IPS DF 6.9 (cell line): ENCODE results near the gene KREMEN1.

Experiments used
- DNase-seq: peaks from one replicate; pipeline ENCODE4 v3.0.0-alpha.2; 2013; ENCODE audit warnings: low read depth, low spot score
- H3K27ac ChIP-seq: one replicate; pipeline ENCODE4 v1.5.1; 2013; ENCODE audit warnings: low read length, control low read depth
- H3K27me3 ChIP-seq: 2 replicates; pipeline ENCODE4 v1.6.1; 2013; ENCODE audit warnings: mild to moderate bottlenecking, low read length; ENCODE audit not compliant: control insufficient read depth, insufficient read depth
- H3K36me3 ChIP-seq: 2 replicates; pipeline ENCODE4 v1.6.1; 2013; ENCODE audit warnings: low read length; ENCODE audit not compliant: control insufficient read depth, insufficient read depth
- H3K4me1 ChIP-seq: 2 replicates; pipeline ENCODE4 v1.6.1; 2013; ENCODE audit warnings: low read length; ENCODE audit not compliant: control insufficient read depth, insufficient read depth
- H3K4me3 ChIP-seq: 2 replicates; pipeline ENCODE4 v1.5.1; 2013; ENCODE audit warnings: mild to moderate bottlenecking, low read length
- H3K9me3 ChIP-seq: 2 replicates; pipeline ENCODE4 v1.6.1; 2013; ENCODE audit warnings: low read length, inconsistent platforms; ENCODE audit not compliant: control insufficient read depth, insufficient read depth
- WGBS: extraction: QIAGEN DNeasy Blood & Tissue Kit; methylation state at CpG from one replicate; pipeline ENCODE4 v1.1.7; 2013; ENCODE audit warnings: mixed read lengths, missing lambda C conversion rate; ENCODE audit not compliant: insufficient read length, insufficient coverage; 5-methylcytosine and 5-hydroxymethylcytosine counted together

The KREMEN1 gene

DNA sequence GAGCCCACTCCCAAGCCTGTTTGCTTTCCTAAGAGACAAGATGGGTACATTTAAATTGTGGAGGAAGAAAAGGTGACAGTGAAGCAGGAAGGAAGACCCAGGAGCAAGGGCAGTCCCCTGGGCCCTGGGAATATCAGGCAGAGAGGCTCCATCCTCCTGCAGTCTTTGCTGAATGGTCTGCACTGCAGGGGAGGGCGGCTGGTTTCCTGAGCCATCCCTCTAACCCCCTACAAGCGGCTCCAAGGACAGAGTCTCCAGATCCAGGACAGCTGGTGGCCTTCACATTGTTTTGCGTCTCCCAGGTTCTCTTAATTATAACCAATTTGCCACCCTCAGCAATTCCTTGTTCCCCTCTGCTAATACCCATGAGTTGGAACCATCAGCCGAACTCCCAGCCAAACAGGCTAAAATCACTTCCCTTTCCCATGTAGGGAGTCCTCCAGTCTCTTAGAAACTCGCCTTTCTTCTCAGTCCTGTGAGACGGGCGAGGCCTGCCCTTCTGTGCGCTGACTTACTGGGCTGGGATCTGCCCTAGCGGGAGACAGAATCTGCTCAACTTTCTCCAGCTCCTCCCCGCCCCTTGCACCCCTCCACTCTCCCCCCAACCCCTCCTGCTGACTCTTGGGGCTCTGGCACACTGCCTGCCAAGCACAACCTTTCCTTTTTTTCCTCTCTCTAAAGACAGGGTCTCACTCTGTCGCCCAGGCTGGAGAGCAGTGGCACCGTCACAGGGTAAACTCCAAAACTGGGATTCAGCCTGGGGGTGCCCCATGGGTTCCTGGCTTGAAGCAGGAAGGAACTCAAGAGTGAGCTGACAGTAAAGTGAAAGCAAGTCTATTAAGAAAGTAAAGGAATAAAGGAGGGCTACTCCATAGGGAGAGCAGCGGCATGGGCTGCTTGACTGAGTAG is 79.5 kb downstream of the KREMEN1 start:
- Histone ChIP-seq H3K36me3 (no peaks in the 10 kb centered on the region), H3K4me1 (peaks cover 2% of the 10 kb centered on the region; the same call in 1 of the 2 replicates), H3K4me3 (no peak overlapping the region), H3K27me3 (no peaks in the 10 kb centered on the region), H3K27ac (no peak overlapping the region), H3K9me3 (no peaks in the 10 kb centered on the region)
- WGBS, result no CpG with 5 or more reads among the region's 13 CpGs
- DNase-seq, result no peak

DNA sequence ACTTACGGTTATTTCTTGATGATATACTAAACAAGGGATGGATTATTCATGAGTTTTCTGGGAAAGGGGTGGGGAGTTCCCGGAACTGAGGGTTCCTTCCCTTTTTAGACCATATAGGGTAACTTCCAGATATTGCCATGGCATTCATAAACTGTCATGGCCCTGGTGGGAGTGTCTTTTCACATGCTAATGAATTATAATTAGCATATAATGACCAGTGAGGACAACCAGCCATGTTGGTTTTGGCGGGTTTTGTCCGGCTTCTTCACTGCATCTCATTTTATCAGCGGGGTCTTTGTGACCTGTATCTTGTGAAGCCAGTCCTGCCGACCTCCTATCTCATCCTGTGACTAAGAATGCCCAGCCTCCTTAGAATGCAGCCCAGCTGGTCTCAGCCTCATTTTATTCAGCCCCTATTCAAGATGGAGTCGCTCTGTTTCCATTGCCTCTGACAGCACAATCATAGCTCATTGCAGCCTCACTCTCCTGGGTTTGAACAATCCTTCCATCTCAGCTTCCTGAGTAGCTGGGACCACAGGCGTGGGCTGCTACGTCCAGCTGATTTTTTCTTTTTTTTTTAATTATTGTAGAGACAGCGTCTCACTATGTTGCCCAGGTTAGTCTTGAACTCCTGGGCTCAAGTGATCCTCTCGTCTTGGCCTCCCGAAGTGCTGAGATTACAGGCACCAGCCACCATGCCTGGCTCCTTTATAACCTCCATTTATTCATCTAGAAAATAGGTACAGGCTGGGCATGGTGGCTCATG is 80.3 kb downstream of the KREMEN1 start:
- H3K27ac ChIP-seq, result no peak overlapping the region
- WGBS, result no CpG with 5 or more reads among the region's 12 CpGs

GRCh38 chr22:29154364-29155048 is 81.7 kb downstream of the KREMEN1 start:
- Histone ChIP-seq H3K9me3 (no peaks in the 10 kb centered on the region), H3K4me3 (no peak overlapping the region), H3K27ac (no peak overlapping the region), H3K4me1 (peaks cover 2% of the 10 kb centered on the region; the same call in 1 of the 2 replicates), H3K27me3 (no peaks in the 10 kb centered on the region), H3K36me3 (no peaks in the 10 kb centered on the region)
- no CpG with 5 or more reads among the region's 21 CpGs for WGBS
- peak; percentile 43 for DNase-seq

More for the DNA sequence above, 80.3 kb downstream of the KREMEN1 start:
- DNase-seq, result no peak
- Histone ChIP-seq H3K27me3 (no peaks in the 10 kb centered on the region), H3K9me3 (no peaks in the 10 kb centered on the region), H3K4me1 (peaks cover 2% of the 10 kb centered on the region; the same call in 1 of the 2 replicates), H3K4me3 (no peak overlapping the region), H3K36me3 (no peaks in the 10 kb centered on the region)

- Histone ChIP-seq H3K36me3 (no peaks in the 10 kb centered on the region), H3K27ac (no peak overlapping the region), H3K4me3 (no peak overlapping the region), H3K9me3 (no peaks in the 10 kb centered on the region), H3K27me3 (no peaks in the 10 kb centered on the region), H3K4me1 (peaks cover 2% of the 10 kb centered on the region; the same call in 1 of the 2 replicates)
- no peak for DNase-seq
- WGBS, result no CpG with 5 or more reads among the region's 1 CpG
These were observed 83.1 kb downstream of the KREMEN1 start for GRCh38 chr22:29155966-29156365.

- H3K27ac ChIP-seq, result no peak overlapping the region
- WGBS, result no CpG with 5 or more reads among the region's 9 CpGs
- H3K4me3 ChIP-seq, result no peak overlapping the region
- H3K9me3 ChIP-seq, result no peaks in the 10 kb centered on the region
- H3K36me3 ChIP-seq, result no peaks in the 10 kb centered on the region
- peaks cover 2% of the 10 kb centered on the region; the same call in 1 of the 2 replicates for H3K4me1 ChIP-seq
- no peak for DNase-seq
- no peaks in the 10 kb centered on the region for H3K27me3 ChIP-seq
These were observed 83.7 kb downstream of the KREMEN1 start for GRCh38 chr22:29156507-29156906.

- DNase-seq, result no peak
- H3K9me3 ChIP-seq, result no peaks in the 10 kb centered on the region
- peaks cover 2% of the 10 kb centered on the region; the same call in 1 of the 2 replicates for H3K4me1 ChIP-seq
- no peak overlapping the region for H3K27ac ChIP-seq
- H3K4me3 ChIP-seq, result no peak overlapping the region
- H3K27me3 ChIP-seq, result no peaks in the 10 kb centered on the region
- no peaks in the 10 kb centered on the region for H3K36me3 ChIP-seq
- no CpG with 5 or more reads among the region's 11 CpGs for WGBS
These were observed 85.1 kb downstream of the KREMEN1 start for GRCh38 chr22:29157759-29158535.

DNA sequence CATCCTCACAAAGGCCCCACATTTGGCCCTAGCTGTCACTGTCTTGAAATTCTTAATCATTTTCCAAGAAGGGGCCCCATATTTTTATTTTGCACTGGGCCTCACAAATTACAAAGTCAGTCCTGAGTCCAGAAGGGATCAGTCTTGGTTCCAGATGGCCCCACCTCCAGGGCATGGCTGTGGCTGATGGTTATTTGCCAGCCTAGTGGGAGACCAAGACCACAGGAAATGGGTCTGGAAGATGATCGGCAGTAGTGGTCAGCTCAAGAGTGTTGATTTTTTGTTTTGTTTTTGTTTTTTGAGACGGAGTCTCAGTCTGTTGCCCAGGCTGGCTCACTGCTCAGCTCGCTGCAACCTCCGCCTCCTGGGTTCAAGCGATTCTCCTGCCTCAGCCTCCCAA is 85.7 kb downstream of the KREMEN1 start:
- no peaks in the 10 kb centered on the region for H3K36me3 ChIP-seq
- H3K4me3 ChIP-seq, result no peak overlapping the region
- H3K4me1 ChIP-seq, result no peaks in the 10 kb centered on the region; the same call in 1 of the 2 replicates
- no peaks in the 10 kb centered on the region for H3K9me3 ChIP-seq
- H3K27me3 ChIP-seq, result no peaks in the 10 kb centered on the region
- no peak overlapping the region for H3K27ac ChIP-seq
- no peak for DNase-seq
- WGBS, result no CpG with 5 or more reads among the region's 5 CpGs

GRCh38 chr22:29163808-29164207 is 91.0 kb downstream of the KREMEN1 start:
- WGBS, result no CpG with 5 or more reads among the region's 13 CpGs
- H3K36me3 ChIP-seq, result no peaks in the 10 kb centered on the region
- no peak overlapping the region for H3K27ac ChIP-seq
- H3K9me3 ChIP-seq, result no peaks in the 10 kb centered on the region
- no peak overlapping the region for H3K4me3 ChIP-seq
- H3K4me1 ChIP-seq, result no peaks in the 10 kb centered on the region
- DNase-seq, result no peak
- H3K27me3 ChIP-seq, result no peaks in the 10 kb centered on the region

DNA sequence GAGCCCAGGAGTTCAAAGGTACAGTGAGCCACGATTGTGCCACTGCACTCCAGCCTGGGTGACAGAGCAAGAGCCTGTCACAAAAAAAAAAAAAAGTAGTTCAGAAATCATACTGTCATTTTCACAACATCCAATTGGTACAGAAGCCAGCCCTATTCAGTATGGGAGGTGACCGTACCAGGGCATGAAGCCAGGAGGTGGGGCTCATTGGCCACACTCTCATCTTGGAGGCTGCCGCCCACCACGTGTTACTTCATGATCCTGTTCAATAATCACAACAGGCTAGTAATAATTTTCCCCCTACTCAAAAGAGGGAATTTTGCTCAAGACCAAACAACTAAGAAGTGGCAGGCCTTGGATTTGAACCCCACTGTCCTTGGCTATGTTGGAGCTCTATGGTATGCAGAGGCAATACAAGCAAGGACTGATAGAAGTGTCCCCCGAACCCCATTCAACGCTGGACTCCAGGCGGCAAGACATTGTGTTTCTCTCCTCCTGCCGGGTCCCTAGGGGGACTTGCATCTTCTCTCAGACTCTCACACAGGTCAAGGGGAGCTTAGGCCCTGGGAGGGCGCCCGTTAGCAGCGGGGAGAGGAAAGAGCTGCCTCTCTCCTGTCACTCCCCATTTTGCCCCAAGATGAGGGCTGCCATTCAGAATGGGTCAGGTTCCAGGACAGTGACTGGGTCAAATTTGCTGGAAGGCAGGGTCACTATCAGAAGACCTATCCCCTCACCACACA is 92.7 kb downstream of the KREMEN1 start:
- no peaks in the 10 kb centered on the region for H3K9me3 ChIP-seq
- H3K4me3 ChIP-seq, result no peak overlapping the region
- no peak overlapping the region for H3K27ac ChIP-seq
- DNase-seq, result no peak
- H3K4me1 ChIP-seq, result no peaks in the 10 kb centered on the region
- no peaks in the 10 kb centered on the region for H3K36me3 ChIP-seq
- no peaks in the 10 kb centered on the region for H3K27me3 ChIP-seq
- WGBS, result no CpG with 5 or more reads among the region's 11 CpGs
